Fibroblast of pulmonary artery (primary cell): ENCODE results near the gene UFD1.

ENCODE experiments used
- DNase-seq: peaks from one replicate; pipeline ENCODE4 v3.0.0-alpha.2; 2010; ENCODE audit warnings: low read depth
- H3K4me3 ChIP-seq: replicated peaks from 2 replicates; pipeline ENCODE4 v1.5.1; 2011; ENCODE audit warnings: low read depth, mild to moderate bottlenecking, control low read depth, low read length, moderate library complexity
- TF ChIP-seq, protein P1 (sequence below): IDR thresholded peaks from 2 replicates; pipeline ENCODE4 v1.5.1; 2011; ENCODE audit warnings: mild to moderate bottlenecking, control low read depth, low read length, inconsistent platforms; ENCODE audit errors: missing control alignments

UFD1 gene

GRCh38 chr22:19508024-19508776, 29.2 kb upstream of the UFD1 start:
- no peak for DNase-seq
- TF ChIP-seq, protein P1, sequence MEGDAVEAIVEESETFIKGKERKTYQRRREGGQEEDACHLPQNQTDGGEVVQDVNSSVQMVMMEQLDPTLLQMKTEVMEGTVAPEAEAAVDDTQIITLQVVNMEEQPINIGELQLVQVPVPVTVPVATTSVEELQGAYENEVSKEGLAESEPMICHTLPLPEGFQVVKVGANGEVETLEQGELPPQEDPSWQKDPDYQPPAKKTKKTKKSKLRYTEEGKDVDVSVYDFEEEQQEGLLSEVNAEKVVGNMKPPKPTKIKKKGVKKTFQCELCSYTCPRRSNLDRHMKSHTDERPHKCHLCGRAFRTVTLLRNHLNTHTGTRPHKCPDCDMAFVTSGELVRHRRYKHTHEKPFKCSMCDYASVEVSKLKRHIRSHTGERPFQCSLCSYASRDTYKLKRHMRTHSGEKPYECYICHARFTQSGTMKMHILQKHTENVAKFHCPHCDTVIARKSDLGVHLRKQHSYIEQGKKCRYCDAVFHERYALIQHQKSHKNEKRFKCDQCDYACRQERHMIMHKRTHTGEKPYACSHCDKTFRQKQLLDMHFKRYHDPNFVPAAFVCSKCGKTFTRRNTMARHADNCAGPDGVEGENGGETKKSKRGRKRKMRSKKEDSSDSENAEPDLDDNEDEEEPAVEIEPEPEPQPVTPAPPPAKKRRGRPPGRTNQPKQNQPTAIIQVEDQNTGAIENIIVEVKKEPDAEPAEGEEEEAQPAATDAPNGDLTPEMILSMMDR: no peak

GRCh38 chr22:19507534-19507861, 28.5 kb upstream of the UFD1 start:
- DNase-seq: no peak
- H3K4me3 ChIP-seq: no peak overlapping the region
- TF ChIP-seq, protein P1: no peak

More at GRCh38 chr22:19508024-19508776, 29.2 kb upstream of the UFD1 start:
- H3K4me3 ChIP-seq: no peak overlapping the region

DNA sequence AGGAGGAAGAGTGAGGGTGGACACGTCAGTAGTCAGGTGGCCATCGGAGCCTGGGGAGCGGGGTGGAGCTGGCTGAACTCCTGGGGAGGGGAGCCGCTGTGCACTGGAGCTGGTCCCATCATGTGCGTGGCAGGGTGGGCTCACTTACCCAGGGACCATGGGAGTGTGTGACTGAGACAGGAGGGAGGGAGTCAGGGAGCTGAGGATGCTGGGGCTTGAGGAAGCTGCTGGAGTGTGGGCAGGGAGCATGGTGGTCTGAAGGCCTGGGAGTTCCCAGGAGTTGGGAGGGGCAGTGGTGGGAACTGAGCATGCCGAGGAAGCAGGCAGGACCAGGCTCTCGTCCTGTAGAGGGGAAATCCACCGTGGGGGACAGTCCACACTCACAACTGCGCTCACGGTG, 27.2 kb upstream of the UFD1 start:
- no peak for DNase-seq
- H3K4me3 ChIP-seq: no peak overlapping the region
- TF ChIP-seq, protein P1: no peak

GRCh38 chr22:19505735-19506126, 26.7 kb upstream of the UFD1 start:
- no peak for DNase-seq
- TF ChIP-seq, protein P1: no peak
- H3K4me3 ChIP-seq: no peak overlapping the region

DNA sequence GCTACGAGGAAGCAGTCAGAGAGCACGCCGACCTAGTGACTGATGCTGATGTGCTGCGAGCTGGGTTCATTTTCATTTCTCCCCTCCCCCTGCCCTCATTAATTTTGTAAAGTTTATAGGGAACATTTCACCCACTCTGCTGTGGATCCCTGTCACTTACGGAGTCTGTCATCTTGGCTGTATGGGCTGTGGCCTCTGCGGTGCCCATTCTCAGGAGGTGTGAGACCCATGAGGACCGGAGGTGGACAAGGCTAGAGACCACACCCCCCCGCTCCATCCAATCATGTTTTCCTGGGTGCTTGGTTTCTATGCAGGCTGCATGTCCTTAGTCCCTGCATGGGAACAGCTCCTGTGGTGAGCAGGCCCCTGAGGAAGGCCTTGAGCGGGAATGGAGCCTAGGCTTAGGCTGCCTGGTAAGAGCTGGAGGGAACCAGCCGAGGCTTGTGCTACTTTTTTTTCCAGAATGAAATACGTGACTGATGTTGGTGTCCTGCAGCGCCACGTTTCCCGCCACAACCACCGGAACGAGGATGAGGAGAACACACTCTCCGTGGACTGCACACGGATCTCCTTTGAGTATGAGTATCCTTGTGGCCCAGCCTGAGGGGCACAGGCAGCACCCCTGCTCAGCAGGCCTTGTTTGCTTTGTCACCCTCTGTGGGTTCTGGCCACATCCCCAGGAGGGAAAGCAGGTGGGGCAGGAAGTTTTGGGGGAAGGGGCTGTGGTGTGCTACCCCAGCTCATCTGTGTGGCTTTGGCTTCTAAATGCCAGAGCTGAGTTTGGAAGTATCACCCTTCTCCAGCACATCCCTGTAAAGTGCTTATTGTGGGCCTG, 26.1 kb upstream of the UFD1 start:
- DNase-seq: no peak
- TF ChIP-seq, protein P1: no peak
- H3K4me3 ChIP-seq: no peak overlapping the region

DNA sequence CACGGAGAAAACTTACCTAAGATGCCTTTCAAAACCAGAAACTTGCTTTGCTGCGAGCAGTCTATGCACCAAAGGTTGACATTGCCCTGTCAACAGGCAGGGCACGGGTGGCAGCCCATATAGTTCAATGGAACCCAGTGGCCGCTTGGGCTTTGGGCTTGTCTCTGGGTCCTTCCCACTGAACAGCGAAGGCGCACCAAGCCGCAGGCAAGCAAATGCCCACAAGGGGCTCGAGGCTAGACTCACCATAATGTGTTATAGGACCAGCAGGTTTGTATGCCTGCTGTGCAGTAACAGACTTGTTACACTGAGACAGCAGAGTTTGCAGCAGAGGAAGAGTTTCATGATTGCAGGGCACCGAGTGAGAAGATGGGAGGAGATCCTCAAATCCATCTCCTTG, 24.9 kb upstream of the UFD1 start:
- DNase-seq: no peak
- H3K4me3 ChIP-seq: no peak overlapping the region
- TF ChIP-seq, protein P1: no peak
